Omental fat pad (tissue), 4 donors: Measurements from ENCODE around the gene CSAG3. TPM values are rescaled to one million over a fixed set of nuclear protein-coding genes. Genes with fewer than 3 reads are reported as not detected.
"Not testable (repeated sequence)": the region's sequence is repeated elsewhere in the genome, so short reads cannot be mapped to it uniquely, and the experiment has no call there.

ENCODE experiments used
- ATAC-seq: fragments of 150-250 bp; one replicate; pipeline ENCODE4 v1.9.1; 2016; ENCODE audit warnings: mild to moderate bottlenecking, moderate library complexity; ENCODE audit not compliant: low FRiP score
- DNase-seq: peaks from one replicate; pipeline ENCODE4 v3.0.0-alpha.2; 2019; ENCODE audit warnings: low spot score
- total RNA-seq, 4 donors: library from RNA; depleted of rRNA; stranded (reverse); fragments of >200 nt; gene quantifications; one replicate each; pipeline ENCODE4 v1.1.0, GENCODE V29; 2016
- TF ChIP-seq, protein P1 (sequence below), 3 donors: fragments of 450-650 bp; IDR thresholded peaks; one replicate each; pipeline ENCODE4 v1.5.1; 2016 to 2017; ENCODE audit warnings: antibody characterized with exemption in 3 of 3, mild to moderate bottlenecking in 3 of 3, moderate library complexity in 2 of 3

CSAG3 gene
- total RNA-seq, 4 donors from 2014 or later, result not detected

DNA sequence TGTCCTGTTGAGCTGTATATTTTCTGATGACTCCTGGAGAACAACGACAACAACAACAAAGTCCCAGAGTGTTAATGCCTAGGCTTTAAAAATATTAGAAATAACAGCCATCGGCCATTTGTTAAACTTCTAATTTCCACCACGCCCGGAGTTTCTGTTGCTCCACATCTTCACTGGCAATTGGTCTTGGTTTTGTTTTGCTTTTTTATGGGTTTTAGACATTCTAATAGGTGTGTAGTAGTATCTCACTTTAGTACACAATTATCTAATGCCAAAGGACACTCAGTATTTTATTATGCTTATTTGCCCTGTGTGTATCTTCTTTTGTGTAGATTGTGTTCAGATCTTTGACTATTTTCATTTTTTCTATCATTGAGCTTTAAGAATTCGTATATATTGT is 20.5 kb upstream of the CSAG3 start:
- no peak for ATAC-seq

DNA sequence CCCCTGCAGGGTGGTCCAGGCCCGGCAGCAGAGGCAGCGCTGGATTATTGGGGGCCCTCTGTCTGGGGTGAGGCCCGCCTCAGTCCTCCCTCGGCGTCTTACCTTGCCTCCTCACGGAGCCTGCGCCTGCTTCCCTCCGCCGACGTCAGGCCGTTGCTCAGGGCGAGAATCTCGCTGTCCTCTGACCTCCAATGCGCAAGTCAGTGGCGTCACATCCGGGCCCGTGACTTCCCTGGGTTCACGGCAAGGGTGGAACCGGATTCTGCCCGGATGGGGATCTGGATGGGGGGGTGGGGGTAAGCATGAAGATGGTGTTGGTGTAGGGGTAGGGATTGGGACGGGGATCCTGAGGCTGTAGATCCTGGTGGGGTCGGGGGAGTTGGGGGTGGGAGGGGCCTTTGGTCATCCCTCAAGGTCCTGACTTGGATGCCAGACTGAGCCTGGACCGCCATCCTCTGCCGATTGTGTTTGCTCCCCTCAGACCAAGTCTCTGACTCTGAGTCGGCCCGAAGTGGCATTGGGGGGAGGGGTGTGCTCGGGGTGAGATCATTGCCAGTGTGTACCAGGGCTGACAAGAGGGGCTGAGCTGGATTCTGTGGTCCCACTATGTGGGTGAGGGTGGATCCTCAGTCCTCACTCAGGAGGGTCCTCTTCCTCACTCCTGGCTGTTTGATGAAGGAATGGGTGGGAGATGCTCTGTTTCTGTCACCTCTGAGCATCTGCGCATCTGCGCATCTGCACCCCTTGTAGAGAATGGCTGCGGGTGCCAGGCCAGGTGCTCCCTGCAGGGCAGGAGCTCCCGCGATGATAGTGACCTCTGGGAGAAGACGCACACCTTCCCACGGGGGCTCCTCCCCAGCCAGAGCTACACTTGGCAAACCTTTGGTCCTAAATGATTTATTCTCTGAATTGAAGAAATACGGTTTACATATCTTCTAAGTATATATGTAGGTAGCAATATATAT is 5.0 kb upstream of the CSAG3 start, which contains the start of gene MAGEA2:
Gene MAGEA2 (minus strand): TSS at position 157 of the 965 bp plus-strand sequence. CDS start 2,479 bp downstream, outside the sequence.
- not testable (repeated sequence) for DNase-seq, ATAC-seq

More for the DNA sequence above, 20.5 kb upstream of the CSAG3 start:
- TF ChIP-seq, protein P1, sequence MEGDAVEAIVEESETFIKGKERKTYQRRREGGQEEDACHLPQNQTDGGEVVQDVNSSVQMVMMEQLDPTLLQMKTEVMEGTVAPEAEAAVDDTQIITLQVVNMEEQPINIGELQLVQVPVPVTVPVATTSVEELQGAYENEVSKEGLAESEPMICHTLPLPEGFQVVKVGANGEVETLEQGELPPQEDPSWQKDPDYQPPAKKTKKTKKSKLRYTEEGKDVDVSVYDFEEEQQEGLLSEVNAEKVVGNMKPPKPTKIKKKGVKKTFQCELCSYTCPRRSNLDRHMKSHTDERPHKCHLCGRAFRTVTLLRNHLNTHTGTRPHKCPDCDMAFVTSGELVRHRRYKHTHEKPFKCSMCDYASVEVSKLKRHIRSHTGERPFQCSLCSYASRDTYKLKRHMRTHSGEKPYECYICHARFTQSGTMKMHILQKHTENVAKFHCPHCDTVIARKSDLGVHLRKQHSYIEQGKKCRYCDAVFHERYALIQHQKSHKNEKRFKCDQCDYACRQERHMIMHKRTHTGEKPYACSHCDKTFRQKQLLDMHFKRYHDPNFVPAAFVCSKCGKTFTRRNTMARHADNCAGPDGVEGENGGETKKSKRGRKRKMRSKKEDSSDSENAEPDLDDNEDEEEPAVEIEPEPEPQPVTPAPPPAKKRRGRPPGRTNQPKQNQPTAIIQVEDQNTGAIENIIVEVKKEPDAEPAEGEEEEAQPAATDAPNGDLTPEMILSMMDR (IDR thresholded peaks at IDR 0.05), result no peak
- no peak for DNase-seq

DNA sequence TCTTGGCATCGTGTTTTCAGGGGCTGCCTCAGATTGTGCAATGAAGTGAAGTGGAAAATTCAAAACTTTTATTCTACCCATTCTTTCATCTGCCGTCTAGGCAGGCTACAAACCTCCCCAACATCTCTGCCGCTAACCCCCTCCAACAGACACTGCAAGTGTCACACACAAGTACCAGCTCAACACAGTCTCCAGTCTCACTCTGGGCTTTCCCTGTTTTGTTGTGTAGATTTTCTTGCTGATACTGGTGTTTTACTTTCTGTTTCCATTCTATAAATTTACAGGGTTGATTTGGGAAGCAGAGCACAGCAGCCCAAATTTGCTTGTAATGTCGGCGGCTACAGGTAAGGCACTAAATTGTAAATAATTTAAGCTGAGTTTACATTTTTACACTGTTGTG is 4.1 kb upstream of the CSAG3 start:
- not testable (repeated sequence) for ATAC-seq, DNase-seq

DNA sequence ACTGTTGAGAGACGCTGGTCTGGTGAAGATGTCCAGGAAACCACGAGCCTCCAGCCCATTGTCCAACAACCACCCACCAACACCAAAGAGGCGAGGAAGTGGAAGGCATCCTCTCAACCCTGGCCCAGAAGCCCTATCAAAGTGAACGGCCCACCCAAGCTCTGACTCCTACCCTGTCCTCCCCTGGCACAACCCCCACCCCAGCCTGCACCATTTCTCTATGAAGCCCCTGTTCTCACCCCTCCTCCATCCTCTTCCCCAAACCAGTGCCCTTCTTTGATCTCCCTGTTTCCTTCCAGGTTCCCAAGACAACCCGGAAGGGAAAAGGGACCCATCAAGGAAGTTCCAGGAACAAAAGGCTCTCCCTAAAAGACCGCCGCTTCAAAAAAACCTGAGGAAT is 526 bp downstream of the CSAG3 start:
- not testable (repeated sequence) for DNase-seq, ATAC-seq

DNA sequence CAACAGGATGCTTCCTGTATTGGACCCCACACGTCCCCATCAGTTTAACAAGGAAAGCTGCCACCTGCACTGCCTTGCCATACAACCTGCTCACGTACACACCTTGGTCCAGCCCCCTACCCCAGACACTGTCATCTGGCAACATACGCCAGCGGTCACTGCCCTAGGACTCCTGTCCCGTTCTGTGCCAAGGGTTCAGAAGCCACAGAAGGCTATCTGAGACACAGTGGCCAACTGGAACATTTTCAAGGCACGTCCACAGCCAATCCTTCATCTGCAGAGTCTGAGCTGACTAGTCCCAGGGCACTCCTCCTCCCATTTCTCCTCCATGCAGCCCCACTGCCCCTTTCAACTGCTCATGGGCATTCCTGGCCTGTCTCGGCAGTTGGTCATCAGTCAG is 2.6 kb downstream of the CSAG3 start:
- not testable (repeated sequence) for ATAC-seq, DNase-seq

DNA sequence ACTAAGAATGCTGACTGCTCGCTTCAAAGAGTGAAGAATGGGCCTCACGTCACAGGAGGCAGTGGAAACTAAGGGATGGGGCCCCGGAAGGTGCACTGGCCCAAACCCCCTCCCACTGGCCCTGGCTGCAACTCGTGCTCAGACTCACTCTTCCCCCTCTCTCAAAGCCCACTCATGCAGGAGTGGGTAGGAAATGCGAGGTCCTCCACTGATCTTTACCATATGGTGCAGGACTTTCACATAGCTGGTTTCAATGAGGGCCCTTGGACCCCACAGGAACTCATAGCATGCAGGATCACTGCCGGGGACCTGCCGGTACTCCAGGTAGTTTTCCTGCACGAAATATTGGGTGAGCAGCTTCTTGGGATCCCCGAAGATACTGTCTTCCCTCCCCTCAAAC is 7.5 kb downstream of the CSAG3 start:
- not testable (repeated sequence) for DNase-seq, ATAC-seq

DNA sequence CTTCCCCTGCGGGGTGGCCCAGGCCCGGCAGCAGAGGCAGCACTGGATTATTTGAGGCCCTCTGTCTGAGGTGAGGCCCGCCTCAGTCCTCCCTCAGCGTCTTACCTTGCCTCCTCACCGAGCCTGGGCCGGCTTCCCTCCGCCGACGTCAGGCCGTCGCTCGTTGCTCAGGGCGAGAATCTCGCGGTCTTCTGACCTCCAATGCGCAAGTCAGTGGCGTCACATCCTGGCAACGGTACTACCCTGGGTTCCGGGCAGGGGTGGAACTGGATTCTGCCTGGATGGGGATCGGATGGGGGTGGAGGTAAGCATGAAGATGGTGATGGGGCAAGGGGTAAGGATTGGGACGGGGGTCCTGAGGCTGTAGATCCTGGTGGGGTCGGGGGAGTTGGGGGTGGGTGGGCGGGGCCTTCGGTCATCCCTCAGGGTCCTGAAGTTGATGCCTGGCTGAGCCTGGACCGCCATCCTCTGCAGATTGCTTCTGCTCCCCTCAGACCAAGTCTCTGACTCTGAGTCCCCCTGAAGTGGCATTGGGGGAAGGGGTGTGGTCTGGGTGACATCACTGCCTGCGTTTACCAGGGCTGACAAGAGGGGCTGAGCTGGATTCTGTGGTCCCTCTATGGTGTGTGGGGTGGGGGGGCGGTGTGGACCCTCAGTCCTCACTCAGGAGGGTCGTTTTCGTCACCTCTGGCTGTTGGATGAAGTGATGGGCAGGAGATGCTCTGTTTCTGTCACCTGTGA is 10.7 kb downstream of the CSAG3 start, which contains the start of gene MAGEA6:
Gene MAGEA6 (minus strand): TSS at position 141 of the 741 bp plus-strand sequence. CDS start 2,039 bp downstream, outside the sequence.
- not testable (repeated sequence) for DNase-seq, ATAC-seq

DNA sequence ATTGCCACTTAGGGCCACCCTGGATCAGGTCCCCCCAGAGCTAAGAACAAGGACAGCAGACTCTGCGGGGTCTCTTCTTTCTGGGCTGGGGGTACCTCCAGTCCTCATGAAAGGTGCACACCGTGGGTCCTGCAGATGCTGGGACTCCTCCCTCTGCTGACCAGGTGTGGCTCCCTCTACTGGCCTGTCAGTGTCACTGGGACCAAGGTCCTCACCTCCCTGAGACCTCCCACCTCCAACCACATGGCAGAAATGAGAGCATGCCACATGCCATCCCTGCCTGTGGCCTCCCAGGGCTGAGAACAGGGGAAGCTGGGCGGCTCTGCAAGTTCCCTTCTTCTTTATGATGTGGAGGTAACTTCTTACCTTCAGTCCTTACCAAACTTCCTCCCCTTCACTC is 28.0 kb downstream of the CSAG3 start:
- not testable (repeated sequence) for ATAC-seq, DNase-seq

DNA sequence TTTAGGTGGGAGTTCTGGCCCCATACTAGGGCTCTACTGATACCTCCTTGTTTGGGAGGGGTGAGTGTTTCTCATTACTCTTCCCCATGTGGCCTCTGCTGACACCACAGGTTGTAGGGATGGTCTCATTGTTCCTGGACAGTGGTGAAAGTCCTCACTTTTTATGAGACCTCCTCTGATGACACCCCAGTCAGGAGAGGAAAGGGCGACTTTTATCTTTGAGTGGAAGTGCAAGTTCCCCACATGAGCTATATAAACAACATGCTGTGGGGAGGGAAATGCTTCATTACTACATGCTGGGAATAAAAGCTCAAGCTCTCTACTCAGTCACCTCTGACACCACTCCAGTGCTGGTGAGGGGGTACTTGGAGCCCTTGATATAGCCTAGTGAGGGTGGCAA is 39.9 kb downstream of the CSAG3 start:
- DNase-seq (no peak), ATAC-seq (no peak)
- TF ChIP-seq, protein P1 (IDR thresholded peaks at IDR 0.05), result no peak

DNA sequence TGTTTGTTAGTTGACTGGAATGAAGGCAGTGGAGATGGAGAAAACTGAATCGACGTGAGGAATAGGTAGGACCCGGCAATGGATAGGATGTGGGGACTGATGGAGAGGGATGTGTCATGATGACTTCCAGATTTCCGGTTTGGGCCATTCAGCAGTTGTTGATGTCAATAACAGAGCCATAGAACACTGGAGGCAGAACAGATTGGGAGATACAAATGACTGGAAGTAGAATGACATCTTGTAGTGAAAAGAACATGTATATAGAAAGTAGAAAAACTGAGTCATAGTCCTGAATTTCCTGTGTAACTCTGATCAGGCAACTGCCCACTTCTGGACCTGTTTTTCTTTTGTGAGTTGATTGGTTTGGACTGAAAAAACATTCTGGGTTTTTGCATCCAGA is 47.0 kb downstream of the CSAG3 start:
- TF ChIP-seq, protein P1 (IDR thresholded peaks at IDR 0.05), result no peak
- DNase-seq, result no peak
- no peak for ATAC-seq

Other genes starting within 250 kb of the CSAG3 start
- gene GABRQ, start 121.3 kb upstream of the CSAG3 start, total RNA-seq, result under 1 TPM in 2 of 4 donors, not detected in 2; 0.09 to 0.12 TPM
- gene MAGEA3, start 60.4 kb upstream of the CSAG3 start, total RNA-seq, result not detected
- gene CSAG2, start 49.9 kb upstream of the CSAG3 start, total RNA-seq, result not detected
- gene MAGEA2B, start 44.6 kb upstream of the CSAG3 start, total RNA-seq, result not detected
- not detected for gene CSAG1, start 25.5 kb upstream of the CSAG3 start, total RNA-seq
- not detected for gene MAGEA12, start 25.5 kb upstream of the CSAG3 start, total RNA-seq
- gene MAGEA2, start 5.4 kb upstream of the CSAG3 start, total RNA-seq, result not detected
- gene MAGEA6, start 10.5 kb downstream of the CSAG3 start, total RNA-seq, result not detected
- gene CETN2, start 71.5 kb downstream of the CSAG3 start, total RNA-seq, result 10 to 100 TPM; 17.3 to 28.8 (median 19.7) TPM
- gene NSDHL, start 71.8 kb downstream of the CSAG3 start, total RNA-seq, result 10 to 100 TPM; 13.2 to 55.3 (median 25.9) TPM
- gene ZNF185, start 138.8 kb downstream of the CSAG3 start, total RNA-seq, result 10 to 100 TPM in 2 of 4 donors, 1 to 10 TPM in 2; 5.2 to 13.4 (median 9.0) TPM
- not detected for gene PNMA5, start 234.9 kb downstream of the CSAG3 start, total RNA-seq